IMR-90 (cell line): ENCODE data around the gene ZNF365. TPM values are rescaled to one million over a fixed set of nuclear protein-coding genes. Genes with fewer than 3 reads are reported as not detected.

Experiments
- ATAC-seq: fragments of 200-7000 bp; cut with Tn5 transposase; 2 replicates; pipeline ENCODE4 v1.9.1; 2020; ENCODE audit warnings: low read depth, mild to moderate bottlenecking, moderate library complexity
- BruUV-seq: library from RNA; stranded (reverse); fragments of 400-500 nt; replicated peaks from 2 replicates; lab custom pipeline; 2021; lab: Mats Ljungman, UMichigan
- CTCF ChIA-PET: fragments of 300-600 bp; formaldehyde crosslinking; extraction: SDS; loops from one replicate; lab custom pipeline; 2021; ENCODE audit warnings: antibody characterized with exemption; lab: Yijun Ruan, JAX
- POLR2A ChIA-PET: fragments of 300-600 bp; sonication (Branson Sonifier 250); formaldehyde crosslinking; loops from one replicate; lab custom pipeline; 2022; ENCODE audit warnings: antibody characterized with exemption; ENCODE audit not compliant: unreplicated experiment; lab: Charles Lee
- DNase-seq: peaks from one replicate; pipeline ENCODE4 v3.0.0; 2013
- H2AFZ ChIP-seq: replicated peaks from 2 replicates; pipeline ENCODE3; 2013; ENCODE audit warnings: low read length, mild to moderate bottlenecking; ENCODE audit not compliant: poor library complexity
- H2AK5ac ChIP-seq: 2 replicates; pipeline ENCODE4 v1.6.1; 2013; ENCODE audit warnings: low read depth, low read length, inconsistent platforms
- H2AK9ac ChIP-seq: replicated peaks from 2 replicates; pipeline ENCODE3; 2013; ENCODE audit warnings: mild to moderate bottlenecking, low read depth, low read length, moderate library complexity; ENCODE audit not compliant: poor library complexity
- H2BK120ac ChIP-seq: 2 replicates; pipeline ENCODE4 v1.6.1; 2013; ENCODE audit warnings: low read depth, low read length, inconsistent platforms
- H2BK15ac ChIP-seq: 3 replicates; pipeline ENCODE4 v1.6.1; 2013; ENCODE audit warnings: low read depth, low read length, inconsistent platforms
- H2BK20ac ChIP-seq: 2 replicates; pipeline ENCODE4 v1.6.1; 2013; ENCODE audit warnings: low read depth, mild to moderate bottlenecking, inconsistent platforms, low read length, moderate library complexity
- H2BK5ac ChIP-seq: 2 replicates; pipeline ENCODE4 v1.6.1; 2013; ENCODE audit warnings: mild to moderate bottlenecking, low read depth, low read length, inconsistent platforms; ENCODE audit not compliant: poor library complexity, severe bottlenecking
- H3K14ac ChIP-seq: replicated peaks from 2 replicates; pipeline ENCODE4 v1.6.1; 2013; ENCODE audit warnings: low read depth, low read length, inconsistent platforms
- H3K18ac ChIP-seq: 2 replicates; pipeline ENCODE4 v1.6.1; 2013; ENCODE audit warnings: low read depth, low read length, control low read depth
- H3K23ac ChIP-seq: 2 replicates; pipeline ENCODE4 v1.6.1; 2013; ENCODE audit warnings: low read depth, low read length, inconsistent platforms
- H3K27ac ChIP-seq: 2 replicates; pipeline ENCODE4 v1.5.1; 2013; ENCODE audit warnings: mild to moderate bottlenecking, control low read depth, low read length; ENCODE audit not compliant: insufficient read depth
- H3K27me3 ChIP-seq: 2 replicates; pipeline ENCODE4 v1.6.1; 2013; ENCODE audit warnings: low read length; ENCODE audit not compliant: control insufficient read depth, insufficient read depth
- H3K36me3 ChIP-seq: 2 replicates; pipeline ENCODE4 v1.6.1; 2013; ENCODE audit warnings: low read length, mixed read lengths; ENCODE audit not compliant: control insufficient read depth, insufficient read depth
- H3K4ac ChIP-seq: 2 replicates; pipeline ENCODE4 v1.6.1; 2013; ENCODE audit warnings: low read depth, low read length, inconsistent platforms
- H3K4me1 ChIP-seq: 2 replicates; pipeline ENCODE4 v1.6.1; 2013; ENCODE audit warnings: low read length, mixed read lengths; ENCODE audit not compliant: control insufficient read depth, insufficient read depth
- H3K4me2 ChIP-seq: 2 replicates; pipeline ENCODE4 v1.6.1; 2013; ENCODE audit warnings: low read depth, mild to moderate bottlenecking, control low read depth, low read length, moderate library complexity
- H3K4me3 ChIP-seq: 2 replicates; pipeline ENCODE4 v1.5.1; 2013; ENCODE audit warnings: low read depth, mild to moderate bottlenecking, control low read depth, low read length, moderate library complexity; ENCODE audit not compliant: insufficient read depth
- H3K56ac ChIP-seq: 2 replicates; pipeline ENCODE4 v1.6.1; 2013; ENCODE audit warnings: low read length, inconsistent platforms; ENCODE audit not compliant: insufficient read depth; ENCODE audit errors: extremely low read depth
- H3K79me1 ChIP-seq, 2 experiments: 2 replicates each; pipeline ENCODE4 v1.6.1; 2013; ENCODE audit warnings: low read length in 2 of 2, inconsistent platforms in 1 of 2, low read depth in 1 of 2
- H3K9ac ChIP-seq: 2 replicates; pipeline ENCODE4 v1.6.1; 2013; ENCODE audit warnings: low read depth, low read length, control low read depth
- H3K9me1 ChIP-seq: 2 replicates; pipeline ENCODE4 v1.6.1; 2013; ENCODE audit warnings: low read length, inconsistent platforms; ENCODE audit not compliant: insufficient read depth
- H3K9me3 ChIP-seq: 2 replicates; pipeline ENCODE4 v1.6.1; 2013; ENCODE audit warnings: low read length; ENCODE audit not compliant: control insufficient read depth, insufficient read depth
- H4K20me1 ChIP-seq: 2 replicates; pipeline ENCODE4 v1.6.1; 2013; ENCODE audit warnings: low read length, inconsistent platforms; ENCODE audit not compliant: insufficient read depth
- H4K5ac ChIP-seq: 2 replicates; pipeline ENCODE4 v1.6.1; 2013; ENCODE audit warnings: mild to moderate bottlenecking, low read depth, low read length, control low read depth
- H4K8ac ChIP-seq, 2 experiments: 2 replicates each; pipeline ENCODE4 v1.6.1; 2013; ENCODE audit warnings: low read depth in 2 of 2, low read length in 2 of 2, control low read depth in 1 of 2, inconsistent platforms in 1 of 2
- H4K91ac ChIP-seq: 2 replicates; pipeline ENCODE4 v1.6.1; 2013; ENCODE audit warnings: low read depth, low read length, inconsistent platforms; ENCODE audit not compliant: insufficient read depth
- FOS ChIP-seq: fragments of 150-350 bp; IDR thresholded peaks from 2 replicates; pipeline ENCODE4 v1.6.1; 2016; ENCODE audit warnings: low read depth, low read length
- MAZ ChIP-seq: IDR thresholded peaks from 2 replicates; pipeline ENCODE4 v1.6.1; 2012; ENCODE audit warnings: low read depth, mild to moderate bottlenecking, low read length, improper control_type of control experiment, moderate library complexity, borderline replicate concordance
- MXI1 ChIP-seq: IDR thresholded peaks from 2 replicates; pipeline ENCODE4 v1.6.1; 2012; ENCODE audit warnings: low read depth, mild to moderate bottlenecking, low read length, moderate library complexity, borderline replicate concordance
- RAD21 ChIP-seq: IDR thresholded peaks from 2 replicates; pipeline ENCODE4 v1.6.1; 2012; ENCODE audit warnings: low read length, improper control_type of control experiment
- RCOR1 ChIP-seq: IDR thresholded peaks from 2 replicates; pipeline ENCODE4 v1.6.1; 2012; ENCODE audit warnings: mild to moderate bottlenecking, low read length, improper control_type of control experiment; ENCODE audit not compliant: insufficient replicate concordance
- SMC3 ChIP-seq: fragments of 150-350 bp; IDR thresholded peaks from 2 replicates; pipeline ENCODE4 v1.6.1; 2016; ENCODE audit warnings: low read depth, mild to moderate bottlenecking, antibody characterized with exemption, low read length, moderate library complexity
- WGBS, 2 experiments: methylation state at CpG; one replicate each; pipeline versions ENCODE4 v1.1.5 to v1.1.7; 2013; ENCODE audit warnings: missing lambda C conversion rate in 2 of 2; ENCODE audit not compliant: insufficient read length in 1 of 2; ENCODE audit errors: extremely low coverage in 2 of 2; 5-methylcytosine and 5-hydroxymethylcytosine counted together
- dilution Hi-C: fragments of 300-500 bp; cut with HindIII; formaldehyde crosslinking; loops from one replicate; pipeline ENCODE4 v1.14.3; 2018; ENCODE audit warnings: low sequenced_read_pairs; ENCODE audit not compliant: unreplicated experiment
- in situ Hi-C: fragments of 300-500 bp; cut with MboI; formaldehyde crosslinking; loops from 3 replicates; pipeline ENCODE4 v1.14.3; 2019; ENCODE audit warnings: low sequenced_read_pairs, inconsistent platforms, mixed read lengths
- intact Hi-C: fragments of 100-400 bp; cut with micrococcal nuclease; formaldehyde crosslinking; loops from 2 replicates; pipeline ENCODE4 v1.10.0; 2022
- polyA plus RNA-seq, 3 experiments: library from polyadenylated mRNA; depleted of rRNA; stranded (reverse); fragments of >200 nt; gene quantifications; 2 replicates each; pipeline ENCODE4 v1.2.3, GENCODE V29; 2012; ENCODE audit warnings: low replicate concordance in 1 of 3
- total RNA-seq: library from RNA; depleted of rRNA; stranded (reverse); fragments of >200 nt; gene quantifications from 2 replicates; pipeline ENCODE4 v1.2.3, GENCODE V29; 2012
- TF ChIP-seq, protein P1 (sequence below): fragments of 150-350 bp; IDR thresholded peaks from 2 replicates; pipeline ENCODE4 v1.6.1; 2016; ENCODE audit warnings: low read depth, mild to moderate bottlenecking, low read length, moderate library complexity, borderline replicate concordance
- TF ChIP-seq, protein P2 (sequence below): conservative IDR thresholded peaks from 2 replicates; pipeline ENCODE4 v1.5.1; 2012; ENCODE audit warnings: mild to moderate bottlenecking, low read depth, low read length, improper control_type of control experiment
- TF ChIP-seq, protein P3 (sequence below): fragments of 150-350 bp; IDR thresholded peaks from 2 replicates; pipeline ENCODE4 v1.6.1; 2017; ENCODE audit warnings: mild to moderate bottlenecking, antibody characterized with exemption, low read length, low read depth

ZNF365 gene
- total and polyA plus RNA-seq, 2 of the 4 experiments (the other 2 are of a cell fraction), result 1.2 to 3.2 TPM

DNA sequence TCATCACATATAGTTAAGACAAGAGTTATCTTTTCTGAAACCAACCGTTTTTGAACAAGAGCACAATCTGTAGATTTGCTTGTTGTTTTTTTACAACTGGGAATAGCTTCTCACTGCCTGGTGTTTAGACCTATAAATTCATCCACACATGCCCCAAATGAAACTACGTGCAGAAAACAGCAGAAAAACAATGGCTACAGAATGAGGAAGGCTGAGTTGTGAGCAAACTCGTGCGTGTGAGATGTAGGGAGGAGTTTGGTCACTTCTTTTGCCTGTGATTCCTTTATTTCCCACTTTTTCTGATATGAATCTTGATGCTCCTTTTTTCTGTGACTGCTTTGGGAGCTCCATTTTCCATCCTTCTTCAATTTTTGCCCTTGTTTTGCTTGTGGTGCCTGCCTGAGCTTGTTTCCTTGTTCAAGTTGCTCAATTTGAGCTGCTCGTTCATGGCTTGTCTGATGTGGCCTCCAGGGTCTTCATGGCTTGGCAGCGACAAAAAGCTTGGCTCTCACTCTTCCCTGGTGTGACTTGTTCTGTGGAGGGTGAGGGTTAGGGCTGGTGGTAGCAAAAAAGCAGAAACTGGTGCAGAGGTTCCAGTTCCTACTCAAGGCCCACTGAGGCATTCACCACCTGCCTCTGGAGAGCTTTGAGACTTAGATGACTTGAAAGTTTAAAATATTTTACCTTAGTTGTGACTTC, 76.9 kb downstream of the ZNF365 start (continued):
- TF ChIP-seq, protein P1, sequence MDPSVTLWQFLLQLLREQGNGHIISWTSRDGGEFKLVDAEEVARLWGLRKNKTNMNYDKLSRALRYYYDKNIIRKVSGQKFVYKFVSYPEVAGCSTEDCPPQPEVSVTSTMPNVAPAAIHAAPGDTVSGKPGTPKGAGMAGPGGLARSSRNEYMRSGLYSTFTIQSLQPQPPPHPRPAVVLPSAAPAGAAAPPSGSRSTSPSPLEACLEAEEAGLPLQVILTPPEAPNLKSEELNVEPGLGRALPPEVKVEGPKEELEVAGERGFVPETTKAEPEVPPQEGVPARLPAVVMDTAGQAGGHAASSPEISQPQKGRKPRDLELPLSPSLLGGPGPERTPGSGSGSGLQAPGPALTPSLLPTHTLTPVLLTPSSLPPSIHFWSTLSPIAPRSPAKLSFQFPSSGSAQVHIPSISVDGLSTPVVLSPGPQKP, result no peak

DNA sequence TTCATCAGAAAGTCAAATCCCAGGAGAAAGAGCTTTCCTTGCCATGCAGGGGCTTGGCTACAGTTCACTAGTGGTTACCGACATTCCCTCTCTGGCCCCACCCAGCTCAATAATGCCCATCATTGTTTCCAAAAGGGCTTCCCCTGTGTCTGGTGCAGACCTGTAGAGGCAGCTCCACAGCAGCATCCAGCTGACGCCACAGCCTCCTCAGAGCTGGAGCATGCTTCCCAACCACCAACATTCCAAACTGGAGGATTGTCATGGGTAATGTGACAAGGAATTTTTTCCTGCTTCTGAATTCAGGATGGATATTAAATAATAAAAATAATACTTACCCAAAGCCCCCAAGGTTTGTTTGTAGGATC, 77.4 kb downstream of the ZNF365 start:
- no peak overlapping the region for H3K14ac ChIP-seq
- H2AK5ac ChIP-seq, result no peak overlapping the region
- no peaks in the 10 kb centered on the region for H3K36me3 ChIP-seq
- no peak overlapping the region for H4K5ac ChIP-seq
- H3K79me1 ChIP-seq, result no peaks in the 10 kb centered on the region
- intact Hi-C loops, result no loop called here
- no peak overlapping the region for H4K91ac ChIP-seq
- ATAC-seq (no peak), DNase-seq (no peak)
- H3K4me3 ChIP-seq, result no peak overlapping the region
- no peaks in the 10 kb centered on the region for H3K9me3 ChIP-seq
- peaks cover 3% of the 10 kb centered on the region; the same call in 1 of the 2 replicates for H3K9me1 ChIP-seq
- no peak overlapping the region for H3K27ac ChIP-seq
- BruUV-seq, result no TSS peak
- peaks cover 4% of the 10 kb centered on the region for H3K4me1 ChIP-seq
- no peak overlapping the region for H2BK5ac ChIP-seq
- H3K4ac ChIP-seq, result no peak overlapping the region
- H3K23ac ChIP-seq, result no peak overlapping the region
- H2AK9ac ChIP-seq, result no peak overlapping the region
- H3K4me2 ChIP-seq, result no peak overlapping the region
- H4K20me1 ChIP-seq, result no peaks in the 10 kb centered on the region
- in situ Hi-C loops, result no loop called here
- H2BK20ac ChIP-seq, result no peak overlapping the region
- no peak for TF ChIP-seq SMC3
- TF ChIP-seq FOS, result no peak
- TF ChIP-seq RCOR1, result no peak
- no peak for TF ChIP-seq RAD21
- TF ChIP-seq MXI1, result no peak
- TF ChIP-seq, protein P2, sequence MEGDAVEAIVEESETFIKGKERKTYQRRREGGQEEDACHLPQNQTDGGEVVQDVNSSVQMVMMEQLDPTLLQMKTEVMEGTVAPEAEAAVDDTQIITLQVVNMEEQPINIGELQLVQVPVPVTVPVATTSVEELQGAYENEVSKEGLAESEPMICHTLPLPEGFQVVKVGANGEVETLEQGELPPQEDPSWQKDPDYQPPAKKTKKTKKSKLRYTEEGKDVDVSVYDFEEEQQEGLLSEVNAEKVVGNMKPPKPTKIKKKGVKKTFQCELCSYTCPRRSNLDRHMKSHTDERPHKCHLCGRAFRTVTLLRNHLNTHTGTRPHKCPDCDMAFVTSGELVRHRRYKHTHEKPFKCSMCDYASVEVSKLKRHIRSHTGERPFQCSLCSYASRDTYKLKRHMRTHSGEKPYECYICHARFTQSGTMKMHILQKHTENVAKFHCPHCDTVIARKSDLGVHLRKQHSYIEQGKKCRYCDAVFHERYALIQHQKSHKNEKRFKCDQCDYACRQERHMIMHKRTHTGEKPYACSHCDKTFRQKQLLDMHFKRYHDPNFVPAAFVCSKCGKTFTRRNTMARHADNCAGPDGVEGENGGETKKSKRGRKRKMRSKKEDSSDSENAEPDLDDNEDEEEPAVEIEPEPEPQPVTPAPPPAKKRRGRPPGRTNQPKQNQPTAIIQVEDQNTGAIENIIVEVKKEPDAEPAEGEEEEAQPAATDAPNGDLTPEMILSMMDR, result no peak
- no peak for TF ChIP-seq MAZ
- TF ChIP-seq, protein P3, sequence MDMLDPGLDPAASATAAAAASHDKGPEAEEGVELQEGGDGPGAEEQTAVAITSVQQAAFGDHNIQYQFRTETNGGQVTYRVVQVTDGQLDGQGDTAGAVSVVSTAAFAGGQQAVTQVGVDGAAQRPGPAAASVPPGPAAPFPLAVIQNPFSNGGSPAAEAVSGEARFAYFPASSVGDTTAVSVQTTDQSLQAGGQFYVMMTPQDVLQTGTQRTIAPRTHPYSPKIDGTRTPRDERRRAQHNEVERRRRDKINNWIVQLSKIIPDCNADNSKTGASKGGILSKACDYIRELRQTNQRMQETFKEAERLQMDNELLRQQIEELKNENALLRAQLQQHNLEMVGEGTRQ, result no peak
- H2AFZ ChIP-seq, result no peak overlapping the region
- no peak overlapping the region for H4K8ac ChIP-seq
- ChIA-PET CTCF (no interaction called here), POLR2A (no interaction called here)
- dilution Hi-C loops, result no loop called here
- 100% methylated on average over 1 of the region's 2 CpGs; no CpG with 5 or more reads in 1 of the 2 experiments for WGBS, 2 experiments
- no peak overlapping the region for H2BK15ac ChIP-seq
- no peak overlapping the region for H3K18ac ChIP-seq
- no peak overlapping the region for H3K9ac ChIP-seq
- H3K56ac ChIP-seq, result no peak overlapping the region
- H2BK120ac ChIP-seq, result no peak overlapping the region
- H3K27me3 ChIP-seq, result peaks cover 2% of the 10 kb centered on the region; the same call in 1 of the 2 replicates
